HepG2 (cell line): ENCODE measurements around the gene GLB1L. TPM values are rescaled to one million over a fixed set of nuclear protein-coding genes. Genes with fewer than 3 reads are reported as not detected.

Experiments
- HDAC1 ChIP-seq: sonication (generic); formaldehyde crosslinking; IDR thresholded peaks from 2 replicates; pipeline ENCODE4 v1.5.1; 2020; ENCODE audit warnings: mild to moderate bottlenecking, missing genetic modification reagents
- HNF4G ChIP-seq, 2 experiments: sonication (generic) in 1 of 2; formaldehyde crosslinking in 1 of 2; IDR thresholded peaks; 2 replicates each; pipeline versions ENCODE4 v1.4.0 to v1.6.1; 2011 to 2020; ENCODE audit warnings: borderline replicate concordance in 2 of 2, low read depth in 2 of 2, mild to moderate bottlenecking in 2 of 2, low read length in 1 of 2, missing genetic modification reagents in 1 of 2, moderate library complexity in 1 of 2
- HNRNPUL1 ChIP-seq: fragments of 200-400 bp; formaldehyde crosslinking; IDR thresholded peaks from 2 replicates; pipeline ENCODE4 v1.6.1; 2017; ENCODE audit warnings: low read depth, mild to moderate bottlenecking, low read length, moderate library complexity
- HOXA5 ChIP-seq: sonication (generic); formaldehyde crosslinking; IDR thresholded peaks from 2 replicates; pipeline ENCODE4 v1.4.0; 2020; ENCODE audit warnings: missing genetic modification reagents
- PITX1 ChIP-seq: sonication (generic); formaldehyde crosslinking; IDR thresholded peaks from 2 replicates; pipeline ENCODE4 v1.5.1; 2020; ENCODE audit warnings: mild to moderate bottlenecking, missing genetic modification reagents
- SOX6 ChIP-seq, 2 experiments: fragments of 450-650 bp in 1 of 2; sonication (generic) in 1 of 2; formaldehyde crosslinking in 1 of 2; IDR thresholded peaks; 2 replicates each; pipeline versions ENCODE4 v1.4.0 to v1.6.1; 2017 to 2020; ENCODE audit warnings: antibody characterized with exemption in 1 of 2, mild to moderate bottlenecking in 1 of 2, missing genetic modification reagents in 1 of 2
- SP4 ChIP-seq: sonication (generic); formaldehyde crosslinking; IDR thresholded peaks from 2 replicates; pipeline ENCODE4 v1.8.1; 2023; ENCODE audit warnings: mild to moderate bottlenecking, missing genetic modification reagents
- SPEN ChIP-seq: sonication (generic); formaldehyde crosslinking; IDR thresholded peaks from 2 replicates; pipeline ENCODE4 v1.5.1; 2020; ENCODE audit warnings: low read depth, mild to moderate bottlenecking, missing genetic modification reagents
- ZKSCAN5 ChIP-seq: sonication (generic); formaldehyde crosslinking; IDR thresholded peaks from 2 replicates; pipeline ENCODE4 v1.5.1; 2020; ENCODE audit warnings: mild to moderate bottlenecking, missing genetic modification reagents
- ZNF12 ChIP-seq: sonication (generic); formaldehyde crosslinking; IDR thresholded peaks from 2 replicates; pipeline ENCODE4 v1.5.0; 2020; ENCODE audit warnings: missing genetic modification reagents
- ZNF343 ChIP-seq: sonication (generic); formaldehyde crosslinking; IDR thresholded peaks from 2 replicates; pipeline ENCODE4 v1.4.0; 2020; ENCODE audit warnings: mild to moderate bottlenecking, missing genetic modification reagents
- ZNF598 ChIP-seq: sonication (generic); formaldehyde crosslinking; IDR thresholded peaks from 2 replicates; pipeline ENCODE4 v1.5.1; 2020; ENCODE audit warnings: mild to moderate bottlenecking, missing genetic modification reagents, borderline replicate concordance
- ZNF660 ChIP-seq: sonication (generic); formaldehyde crosslinking; IDR thresholded peaks from 2 replicates; pipeline ENCODE4 v1.5.1; 2020; ENCODE audit warnings: mild to moderate bottlenecking, low read depth, missing genetic modification reagents, borderline replicate concordance
- ZNF747 ChIP-seq: sonication (generic); formaldehyde crosslinking; IDR thresholded peaks from 2 replicates; pipeline ENCODE4 v1.8.1; 2023; ENCODE audit warnings: missing genetic modification reagents, mild to moderate bottlenecking, borderline replicate concordance
- ZNF766 ChIP-seq: sonication (generic); formaldehyde crosslinking; IDR thresholded peaks from 2 replicates; pipeline ENCODE4 v1.5.0; 2020; ENCODE audit warnings: missing genetic modification reagents, borderline replicate concordance
- ZNF781 ChIP-seq: sonication (generic); formaldehyde crosslinking; IDR thresholded peaks from 2 replicates; pipeline ENCODE4 v1.5.1; 2020; ENCODE audit warnings: borderline replicate concordance, mild to moderate bottlenecking, missing genetic modification reagents; ENCODE audit errors: not compliant biosample characterization
- ZNF83 ChIP-seq: sonication (generic); formaldehyde crosslinking; IDR thresholded peaks from 2 replicates; pipeline ENCODE4 v1.4.0; 2020; ENCODE audit warnings: missing genetic modification reagents, mild to moderate bottlenecking, borderline replicate concordance
- polyA plus RNA-seq, 8 experiments: library from polyadenylated mRNA; depleted of rRNA in 3 of 8; stranded (reverse) in 7 of 8; unstranded in 1 of 8; fragments of >200 nt; fragmentation: Illumina TruSeq in 4 of 8; extraction: Trizol in 4 of 8; gene quantifications; 2 replicates each; pipeline versions ENCODE4 v1.2.1 to v1.2.3, GENCODE V29; 2011 to 2016; ENCODE audit warnings: low read depth in 4 of 8, missing spikeins in 1 of 8, mixed read lengths in 1 of 8; ENCODE audit not compliant: insufficient read depth in 1 of 8
- total RNA-seq, 5 experiments: library from RNA; depleted of rRNA; stranded (reverse); fragments of >200 nt; fragmentation: Illumina TruSeq; extraction: Trizol; gene quantifications; 2 replicates each; pipeline ENCODE4 v1.2.3, GENCODE V29; 2016; ENCODE audit warnings: low read depth in 1 of 5
- TF ChIP-seq, protein P1 (sequence below): sonication (generic); formaldehyde crosslinking; IDR thresholded peaks from 2 replicates; pipeline ENCODE4 v1.8.1; 2023; ENCODE audit warnings: mild to moderate bottlenecking, missing genetic modification reagents
- TF ChIP-seq, protein P2 (sequence below): sonication (generic); formaldehyde crosslinking; IDR thresholded peaks from 2 replicates; pipeline ENCODE4 v1.5.1; 2020; ENCODE audit warnings: mild to moderate bottlenecking, moderate library complexity, missing genetic modification reagents
- TF ChIP-seq, protein P3 (sequence below): sonication (generic); formaldehyde crosslinking; conservative IDR thresholded peaks from 2 replicates; pipeline ENCODE4 v1.8.0; 2022; ENCODE audit warnings: mild to moderate bottlenecking, moderate library complexity, missing genetic modification reagents
- TF ChIP-seq, protein P4 (sequence below): sonication (generic); formaldehyde crosslinking; IDR thresholded peaks from 2 replicates; pipeline ENCODE4 v1.8.1; 2022; ENCODE audit warnings: mild to moderate bottlenecking, missing genetic modification reagents

Gene GLB1L
- total and polyA plus RNA-seq, 2 of the 13 experiments (the other 11 are each of a cell fraction or from before 2014, with no cell fraction given), result 6.8 to 7.3 TPM

DNA sequence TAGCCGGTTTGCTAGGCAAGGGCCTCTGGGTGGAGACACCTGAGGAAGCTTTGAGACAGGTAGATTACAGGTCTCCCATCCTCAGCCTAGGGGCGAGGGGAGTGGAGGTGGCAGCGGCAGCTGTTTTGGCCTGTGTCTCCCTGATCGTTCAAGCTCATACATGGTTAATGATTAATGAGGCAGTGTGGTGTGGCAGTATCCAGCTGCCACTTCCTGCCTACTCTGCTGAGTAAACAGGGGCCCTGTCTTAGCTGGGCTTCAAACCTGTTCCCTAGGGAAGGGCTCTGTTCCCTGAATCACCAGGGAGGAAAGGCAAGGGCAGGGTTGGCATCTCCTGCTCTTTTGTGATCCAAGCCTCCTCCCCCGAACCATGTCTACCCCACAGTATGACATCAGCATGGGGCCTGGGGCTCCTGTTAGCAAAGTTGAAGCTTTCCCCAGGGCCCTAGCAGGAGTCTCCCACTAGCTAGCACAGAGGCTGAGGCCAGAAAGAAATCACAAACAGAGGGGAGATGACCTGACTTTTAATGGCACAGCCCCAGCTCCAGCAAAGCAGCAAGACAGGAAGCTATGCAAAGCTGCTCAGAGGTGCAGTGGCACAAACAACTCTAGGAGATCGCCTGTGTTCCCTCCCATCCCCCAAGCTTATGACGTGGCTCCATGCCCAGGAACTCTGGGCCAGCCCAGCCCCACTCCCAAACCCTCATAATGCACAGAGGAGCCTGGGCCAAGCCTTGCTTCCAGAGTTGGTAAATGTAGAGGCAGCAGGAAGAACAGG, 4.1 kb upstream of the GLB1L start (continued):
- TF ChIP-seq HDAC1 (CRISPR knock-in tag), result peak; percentile 86
- TF ChIP-seq SOX6 (IDR thresholded peaks at IDR 0.05), result no peak
- peak; percentile 73 for TF ChIP-seq SOX6 (CRISPR knock-in tag; IDR thresholded peaks at IDR 0.05)
- TF ChIP-seq ZKSCAN5 (CRISPR knock-in tag), result peak; percentile 64; the same call in 1 of the 2 replicates
- TF ChIP-seq ZNF660 (CRISPR knock-in tag), result no peak
- TF ChIP-seq, protein P1, sequence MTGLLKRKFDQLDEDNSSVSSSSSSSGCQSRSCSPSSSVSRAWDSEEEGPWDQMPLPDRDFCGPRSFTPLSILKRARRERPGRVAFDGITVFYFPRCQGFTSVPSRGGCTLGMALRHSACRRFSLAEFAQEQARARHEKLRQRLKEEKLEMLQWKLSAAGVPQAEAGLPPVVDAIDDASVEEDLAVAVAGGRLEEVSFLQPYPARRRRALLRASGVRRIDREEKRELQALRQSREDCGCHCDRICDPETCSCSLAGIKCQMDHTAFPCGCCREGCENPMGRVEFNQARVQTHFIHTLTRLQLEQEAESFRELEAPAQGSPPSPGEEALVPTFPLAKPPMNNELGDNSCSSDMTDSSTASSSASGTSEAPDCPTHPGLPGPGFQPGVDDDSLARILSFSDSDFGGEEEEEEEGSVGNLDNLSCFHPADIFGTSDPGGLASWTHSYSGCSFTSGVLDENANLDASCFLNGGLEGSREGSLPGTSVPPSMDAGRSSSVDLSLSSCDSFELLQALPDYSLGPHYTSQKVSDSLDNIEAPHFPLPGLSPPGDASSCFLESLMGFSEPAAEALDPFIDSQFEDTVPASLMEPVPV (CRISPR knock-in tag), result peak; percentile 87
- peak; percentile 90; the same call in 1 of the 2 replicates for TF ChIP-seq HNRNPUL1
- TF ChIP-seq ZNF598 (CRISPR knock-in tag), result peak; percentile 95; the same call in 1 of the 2 replicates
- peak; percentile 74 for TF ChIP-seq SPEN (CRISPR knock-in tag)
- TF ChIP-seq ZNF343 (CRISPR knock-in tag), result peak; percentile 85
- no peak for TF ChIP-seq HNF4G (IDR thresholded peaks at IDR 0.05; ENCODE audit: borderline replicate concordance, low read depth, low read length)
- peak; percentile 40; the same call in 1 of the 2 replicates for TF ChIP-seq HNF4G (CRISPR knock-in tag; IDR thresholded peaks at IDR 0.05; ENCODE audit: borderline replicate concordance, low read depth)
- TF ChIP-seq, protein P2, sequence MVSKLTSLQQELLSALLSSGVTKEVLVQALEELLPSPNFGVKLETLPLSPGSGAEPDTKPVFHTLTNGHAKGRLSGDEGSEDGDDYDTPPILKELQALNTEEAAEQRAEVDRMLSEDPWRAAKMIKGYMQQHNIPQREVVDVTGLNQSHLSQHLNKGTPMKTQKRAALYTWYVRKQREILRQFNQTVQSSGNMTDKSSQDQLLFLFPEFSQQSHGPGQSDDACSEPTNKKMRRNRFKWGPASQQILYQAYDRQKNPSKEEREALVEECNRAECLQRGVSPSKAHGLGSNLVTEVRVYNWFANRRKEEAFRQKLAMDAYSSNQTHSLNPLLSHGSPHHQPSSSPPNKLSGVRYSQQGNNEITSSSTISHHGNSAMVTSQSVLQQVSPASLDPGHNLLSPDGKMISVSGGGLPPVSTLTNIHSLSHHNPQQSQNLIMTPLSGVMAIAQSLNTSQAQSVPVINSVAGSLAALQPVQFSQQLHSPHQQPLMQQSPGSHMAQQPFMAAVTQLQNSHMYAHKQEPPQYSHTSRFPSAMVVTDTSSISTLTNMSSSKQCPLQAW (CRISPR knock-in tag), result peak; percentile 99
- TF ChIP-seq ZNF766 (CRISPR knock-in tag), result no peak; the same call in 1 of the 2 replicates
- TF ChIP-seq PITX1, result peak; percentile 87
- TF ChIP-seq SP4 (CRISPR knock-in tag), result peak; percentile 32; the same call in 1 of the 2 replicates
- TF ChIP-seq, protein P3, sequence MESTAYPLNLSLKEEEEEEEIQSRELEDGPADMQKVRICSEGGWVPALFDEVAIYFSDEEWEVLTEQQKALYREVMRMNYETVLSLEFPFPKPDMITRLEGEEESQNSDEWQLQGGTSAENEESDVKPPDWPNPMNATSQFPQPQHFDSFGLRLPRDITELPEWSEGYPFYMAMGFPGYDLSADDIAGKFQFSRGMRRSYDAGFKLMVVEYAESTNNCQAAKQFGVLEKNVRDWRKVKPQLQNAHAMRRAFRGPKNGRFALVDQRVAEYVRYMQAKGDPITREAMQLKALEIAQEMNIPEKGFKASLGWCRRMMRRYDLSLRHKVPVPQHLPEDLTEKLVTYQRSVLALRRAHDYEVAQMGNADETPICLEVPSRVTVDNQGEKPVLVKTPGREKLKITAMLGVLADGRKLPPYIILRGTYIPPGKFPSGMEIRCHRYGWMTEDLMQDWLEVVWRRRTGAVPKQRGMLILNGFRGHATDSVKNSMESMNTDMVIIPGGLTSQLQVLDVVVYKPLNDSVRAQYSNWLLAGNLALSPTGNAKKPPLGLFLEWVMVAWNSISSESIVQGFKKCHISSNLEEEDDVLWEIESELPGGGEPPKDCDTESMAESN (CRISPR knock-in tag), result peak; percentile 78
- TF ChIP-seq ZNF12 (CRISPR knock-in tag), result peak; percentile 17; the same call in 1 of the 2 replicates
- peak; percentile 63; the same call in 1 of the 2 replicates for TF ChIP-seq HOXA5 (CRISPR knock-in tag)
- TF ChIP-seq ZNF781, result no peak
- TF ChIP-seq ZNF83, result 0 out of 2 replicates have a peak, but pooled peaks have one; percentile 31
- TF ChIP-seq, protein P4, sequence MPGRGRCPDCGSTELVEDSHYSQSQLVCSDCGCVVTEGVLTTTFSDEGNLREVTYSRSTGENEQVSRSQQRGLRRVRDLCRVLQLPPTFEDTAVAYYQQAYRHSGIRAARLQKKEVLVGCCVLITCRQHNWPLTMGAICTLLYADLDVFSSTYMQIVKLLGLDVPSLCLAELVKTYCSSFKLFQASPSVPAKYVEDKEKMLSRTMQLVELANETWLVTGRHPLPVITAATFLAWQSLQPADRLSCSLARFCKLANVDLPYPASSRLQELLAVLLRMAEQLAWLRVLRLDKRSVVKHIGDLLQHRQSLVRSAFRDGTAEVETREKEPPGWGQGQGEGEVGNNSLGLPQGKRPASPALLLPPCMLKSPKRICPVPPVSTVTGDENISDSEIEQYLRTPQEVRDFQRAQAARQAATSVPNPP, result peak; percentile 65; the same call in 1 of the 2 replicates
- peak; percentile 85; the same call in 1 of the 2 replicates for TF ChIP-seq ZNF747
